CD4-positive, alpha-beta T cell treated with Interleukin-17A for 1 hour (primary cell): ENCODE data around the gene IPPK.
"Not testable (repeated sequence)": the region's sequence is repeated elsewhere in the genome, so short reads cannot be mapped to it uniquely, and the experiment has no call there.

Source experiments
- DNase-seq: peaks from one replicate; pipeline ENCODE4 v3.0.0-alpha.2; 2020

The IPPK gene

DNA sequence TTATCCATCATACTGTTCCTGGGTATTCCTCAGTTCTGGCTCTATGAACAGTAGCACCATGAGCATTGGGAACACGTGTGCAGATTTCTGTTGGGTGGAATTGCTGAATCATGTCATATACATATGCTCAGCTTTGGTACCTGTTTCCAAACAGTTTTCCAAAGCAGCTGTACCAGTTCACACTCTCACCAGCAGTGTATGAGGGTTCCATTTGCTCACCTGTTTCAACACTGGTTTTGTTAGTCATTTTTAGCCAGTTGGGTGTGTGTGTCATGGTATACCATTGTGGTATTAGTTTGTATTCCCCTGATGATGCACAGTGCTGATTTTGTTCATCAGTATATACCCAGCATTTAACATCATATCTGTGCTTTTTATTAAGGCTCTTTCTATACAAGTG lies 77.4 kb downstream of the IPPK start:
- no peak for DNase-seq

DNA sequence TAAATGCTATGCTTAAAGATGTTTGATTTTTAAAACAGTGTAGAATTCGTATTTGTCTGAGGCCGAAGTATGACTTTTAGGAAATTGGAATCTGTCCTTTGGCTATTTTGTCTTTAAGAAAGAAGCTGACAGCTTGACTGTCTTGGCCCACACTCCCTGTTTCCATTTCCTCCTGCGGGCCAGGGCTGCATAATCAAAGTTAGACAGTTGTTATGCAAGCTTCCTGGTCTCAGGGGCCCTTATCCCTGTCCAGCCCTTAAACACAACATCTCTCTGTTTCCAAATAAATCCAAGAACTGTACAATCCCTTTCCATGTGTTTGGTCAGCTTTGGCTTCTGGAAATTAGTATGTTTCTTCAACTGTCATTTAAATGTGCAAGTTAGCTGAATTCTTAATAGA lies 79.6 kb downstream of the IPPK start:
- no peak for DNase-seq

DNA sequence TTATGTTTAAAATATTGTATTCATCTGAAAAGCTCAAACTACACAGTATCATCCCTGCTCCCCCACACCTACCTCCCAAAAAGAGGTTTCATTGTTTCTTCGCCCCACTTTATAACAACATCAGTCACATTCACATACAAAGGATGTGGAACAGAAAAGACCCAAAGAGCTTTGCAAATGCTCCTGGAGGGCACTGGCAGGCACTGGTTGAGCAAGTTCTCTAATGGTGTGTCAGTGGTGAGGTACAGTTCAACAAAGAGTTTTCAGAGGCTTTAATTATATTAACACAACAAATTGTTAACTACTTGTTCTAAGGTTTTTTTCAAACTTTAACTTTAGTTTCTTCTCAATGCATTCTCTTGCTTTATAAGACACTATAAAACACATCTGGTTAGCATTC lies 80.0 kb downstream of the IPPK start:
- no peak for DNase-seq

DNA sequence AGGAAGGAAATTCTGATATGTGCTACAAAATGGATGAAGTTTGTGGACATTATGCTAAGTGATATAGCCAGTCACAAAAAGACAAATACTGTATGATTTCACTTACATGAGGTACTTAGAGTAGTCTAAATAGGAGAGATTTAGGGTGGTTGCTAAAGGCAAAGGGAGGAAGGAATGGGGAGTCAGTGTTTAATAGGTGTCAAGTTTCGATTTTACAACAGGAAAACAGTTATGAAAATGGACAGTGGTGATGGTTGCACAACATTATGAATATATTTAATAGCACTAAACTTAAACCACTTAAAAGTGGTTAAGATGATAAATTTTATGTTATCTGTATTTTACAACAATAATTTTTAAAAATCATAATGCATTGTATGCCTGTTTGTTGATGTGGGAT lies 93.8 kb downstream of the IPPK start:
- no peak for DNase-seq

DNA sequence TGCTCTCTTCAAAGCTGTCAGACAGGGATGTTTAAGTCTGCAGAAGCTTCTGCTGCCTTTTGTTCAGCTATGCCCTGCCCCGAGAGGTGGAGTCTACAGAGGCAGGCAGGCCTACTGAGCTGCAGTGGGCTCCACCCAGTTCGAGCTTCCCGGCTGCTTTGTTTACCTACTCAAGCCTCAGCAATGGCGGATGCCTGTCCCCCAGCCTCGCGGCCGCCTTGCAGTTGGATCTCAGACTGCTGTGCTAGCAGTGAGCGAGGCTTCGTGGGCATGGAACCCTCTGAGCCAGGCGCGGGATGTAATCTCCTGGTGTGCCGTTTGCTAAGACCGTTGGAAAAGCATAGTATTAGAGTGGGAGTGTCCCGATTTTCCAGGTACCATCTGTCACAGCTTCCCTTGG lies 96.3 kb downstream of the IPPK start:
- not testable (repeated sequence) for DNase-seq

DNA sequence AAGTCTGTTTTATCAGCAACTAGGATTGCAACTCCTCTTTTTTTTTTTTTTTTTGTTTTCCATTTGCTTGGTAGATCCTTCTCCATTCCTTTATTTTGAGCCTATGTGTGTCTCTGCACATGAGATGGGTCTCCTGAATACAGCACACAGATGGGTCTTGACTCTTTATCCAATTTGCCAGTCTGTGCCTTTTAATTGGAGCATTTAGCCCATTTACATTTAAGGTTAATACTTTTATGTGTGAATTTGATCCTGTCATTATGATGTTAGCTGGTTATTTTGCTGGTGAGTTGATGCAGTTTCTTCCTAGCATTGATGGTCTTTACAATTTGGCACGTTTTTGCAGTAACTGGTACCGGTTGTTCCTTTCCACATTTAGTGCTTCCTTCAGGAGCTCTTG lies 98.1 kb downstream of the IPPK start:
- DNase-seq: not testable (repeated sequence)

DNA sequence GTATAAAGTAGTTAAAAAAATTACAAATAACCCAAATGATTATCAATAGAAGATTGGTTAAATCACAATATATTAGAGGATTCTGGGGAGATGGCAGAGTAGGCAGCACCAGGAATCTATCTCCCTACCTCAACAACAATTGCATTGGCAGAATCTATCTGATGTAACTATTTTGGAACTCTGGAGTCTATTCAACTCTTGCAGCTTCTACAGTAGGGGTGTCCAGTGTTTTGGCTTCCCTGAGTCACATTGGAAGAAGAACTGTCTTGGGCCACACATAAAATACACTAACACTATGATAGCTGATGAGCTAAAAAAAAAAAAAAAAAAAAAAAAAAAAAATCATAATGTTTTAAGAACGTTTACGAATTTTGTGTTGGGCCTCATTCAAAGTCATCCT lies 104.9 kb downstream of the IPPK start:
- no peak for DNase-seq

DNA sequence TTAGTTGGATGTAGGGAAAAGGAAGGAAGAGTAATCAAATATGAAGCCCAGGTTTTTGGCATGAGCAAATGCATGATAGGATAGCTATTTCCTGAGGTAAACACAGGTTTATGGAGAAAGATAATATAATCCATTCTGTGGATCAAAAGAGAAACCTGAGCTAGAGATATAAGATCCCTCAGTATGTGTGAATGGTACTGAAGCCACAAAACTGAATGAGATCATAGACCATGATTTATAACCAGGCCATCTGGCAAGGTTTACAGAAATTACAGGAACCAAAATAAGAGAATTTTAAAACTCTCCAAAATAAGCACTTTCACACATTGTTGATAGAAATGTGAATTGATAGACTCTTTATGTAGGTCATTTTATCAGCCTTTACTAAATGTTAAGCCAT lies 105.4 kb downstream of the IPPK start:
- no peak for DNase-seq
